ENCODE results near the gene OPCML.

OPCML gene

DNA sequence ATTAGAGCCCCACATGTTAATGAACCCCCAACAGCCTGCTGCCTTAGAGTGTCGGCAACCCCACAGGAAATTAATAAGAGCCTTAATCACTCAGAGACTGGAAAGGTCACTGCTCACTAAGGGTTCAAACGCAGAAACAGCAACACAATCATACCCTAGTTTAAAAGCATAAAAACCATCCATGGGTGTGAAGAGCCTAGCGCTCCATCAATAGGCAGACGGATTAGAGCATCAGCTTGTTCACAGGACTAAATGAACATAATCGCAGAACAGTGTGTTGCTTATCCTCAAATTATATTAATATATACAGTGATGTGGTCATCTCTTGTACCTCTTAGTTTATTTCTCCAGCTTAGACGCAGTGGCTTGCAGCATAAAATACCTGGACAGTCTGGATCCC is 720.7 kb downstream of the OPCML start:
- no peaks in the 10 kb centered on the region for H3K36me3 ChIP-seq (ENCODE audit: control insufficient read depth, low read length)
- H4K20me1 ChIP-seq (ENCODE audit: control insufficient read depth, insufficient read depth, low read depth, low read length): no peaks in the 10 kb centered on the region
- H3K4me2 ChIP-seq (ENCODE audit: low read length): no peak overlapping the region
- H3F3A ChIP-seq (ENCODE audit: control insufficient read depth, insufficient read depth): no peaks in the 10 kb centered on the region
- H3K9me3 ChIP-seq (ENCODE audit: control insufficient read depth, insufficient read depth, low read length): no peaks in the 10 kb centered on the region
- H3K27ac ChIP-seq (ENCODE audit: low read depth, low read length): no peak overlapping the region
- TF ChIP-seq EZH2phosphoT487 (IDR thresholded peaks at IDR 0.05; ENCODE audit: borderline replicate concordance, low read length): no peak
- TF ChIP-seq, protein P1, sequence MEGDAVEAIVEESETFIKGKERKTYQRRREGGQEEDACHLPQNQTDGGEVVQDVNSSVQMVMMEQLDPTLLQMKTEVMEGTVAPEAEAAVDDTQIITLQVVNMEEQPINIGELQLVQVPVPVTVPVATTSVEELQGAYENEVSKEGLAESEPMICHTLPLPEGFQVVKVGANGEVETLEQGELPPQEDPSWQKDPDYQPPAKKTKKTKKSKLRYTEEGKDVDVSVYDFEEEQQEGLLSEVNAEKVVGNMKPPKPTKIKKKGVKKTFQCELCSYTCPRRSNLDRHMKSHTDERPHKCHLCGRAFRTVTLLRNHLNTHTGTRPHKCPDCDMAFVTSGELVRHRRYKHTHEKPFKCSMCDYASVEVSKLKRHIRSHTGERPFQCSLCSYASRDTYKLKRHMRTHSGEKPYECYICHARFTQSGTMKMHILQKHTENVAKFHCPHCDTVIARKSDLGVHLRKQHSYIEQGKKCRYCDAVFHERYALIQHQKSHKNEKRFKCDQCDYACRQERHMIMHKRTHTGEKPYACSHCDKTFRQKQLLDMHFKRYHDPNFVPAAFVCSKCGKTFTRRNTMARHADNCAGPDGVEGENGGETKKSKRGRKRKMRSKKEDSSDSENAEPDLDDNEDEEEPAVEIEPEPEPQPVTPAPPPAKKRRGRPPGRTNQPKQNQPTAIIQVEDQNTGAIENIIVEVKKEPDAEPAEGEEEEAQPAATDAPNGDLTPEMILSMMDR (IDR thresholded peaks at IDR 0.05; ENCODE audit: low read depth, low read length, poor library complexity, severe bottlenecking): no peak
- no peaks in the 10 kb centered on the region for H3K4me1 ChIP-seq (ENCODE audit: control insufficient read depth, low read length)
- H3K9me2 ChIP-seq (replicated peaks; ENCODE audit: control insufficient read depth, low read length): no peaks in the 10 kb centered on the region
- no peaks in the 10 kb centered on the region for H3K79me2 ChIP-seq (ENCODE audit: control insufficient read depth, low read length)
- no peak overlapping the region for H3K4me3 ChIP-seq (ENCODE audit: low read length)
- no peaks in the 10 kb centered on the region for H3K27me3 ChIP-seq (ENCODE audit: control insufficient read depth, low read length)

DNA sequence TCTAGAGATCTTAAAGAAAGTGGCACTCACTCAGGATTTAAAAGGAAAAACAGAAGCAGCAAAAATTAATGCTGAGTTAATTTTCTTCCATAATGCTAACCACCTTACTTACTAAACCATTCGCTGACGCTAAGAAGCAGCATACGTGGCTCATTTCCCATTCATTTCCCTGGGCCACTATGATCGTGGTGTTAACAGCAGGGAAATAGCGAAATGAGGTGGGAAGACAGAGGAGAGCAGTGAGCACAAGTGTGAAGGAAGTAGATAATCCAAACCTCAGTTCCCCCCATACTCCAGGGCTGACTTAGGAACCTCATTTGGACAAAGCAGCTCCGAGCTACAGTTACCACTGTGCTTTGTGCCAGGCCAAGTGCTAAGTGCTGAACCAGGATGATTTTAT is 723.2 kb downstream of the OPCML start:
- H3K4me3 ChIP-seq (ENCODE audit: low read length): no peak overlapping the region
- no peaks in the 10 kb centered on the region for H3K4me1 ChIP-seq (ENCODE audit: control insufficient read depth, low read length)
- no peak overlapping the region for H3K4me2 ChIP-seq (ENCODE audit: low read length)
- H3K9me2 ChIP-seq (replicated peaks; ENCODE audit: control insufficient read depth, low read length): no peaks in the 10 kb centered on the region
- TF ChIP-seq, protein P1 (IDR thresholded peaks at IDR 0.05; ENCODE audit: low read depth, low read length, poor library complexity, severe bottlenecking): no peak
- TF ChIP-seq EZH2phosphoT487 (IDR thresholded peaks at IDR 0.05; ENCODE audit: borderline replicate concordance, low read length): no peak
- no peak overlapping the region for H3K27ac ChIP-seq (ENCODE audit: low read depth, low read length)
- no peaks in the 10 kb centered on the region for H3K9me3 ChIP-seq (ENCODE audit: control insufficient read depth, insufficient read depth, low read length)
- H4K20me1 ChIP-seq (ENCODE audit: control insufficient read depth, insufficient read depth, low read depth, low read length): no peaks in the 10 kb centered on the region
- no peaks in the 10 kb centered on the region for H3K27me3 ChIP-seq (ENCODE audit: control insufficient read depth, low read length)
- H3F3A ChIP-seq (ENCODE audit: control insufficient read depth, insufficient read depth): no peaks in the 10 kb centered on the region
- H3K79me2 ChIP-seq (ENCODE audit: control insufficient read depth, low read length): no peaks in the 10 kb centered on the region
- H3K36me3 ChIP-seq (ENCODE audit: control insufficient read depth, low read length): no peaks in the 10 kb centered on the region

DNA sequence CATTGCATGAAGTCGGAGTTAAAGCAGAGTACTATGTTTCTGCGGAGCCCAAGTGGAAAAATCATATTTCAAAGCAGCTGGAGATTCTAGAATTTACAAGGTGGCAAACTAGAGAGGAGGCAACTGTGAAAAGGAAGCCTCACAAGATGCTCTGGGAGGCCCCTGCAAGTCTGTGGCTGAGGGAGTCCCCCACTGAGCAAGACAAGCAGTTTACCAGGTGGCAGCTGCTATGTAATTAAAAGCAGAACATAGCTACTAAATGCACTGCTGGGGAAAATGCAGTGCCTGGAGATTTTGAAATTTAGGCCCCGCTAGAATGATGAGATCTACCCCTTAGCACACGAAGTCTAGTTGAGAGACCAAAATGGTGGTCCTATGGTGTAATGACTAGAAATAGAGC is 728.0 kb downstream of the OPCML start:
- Histone ChIP-seq H3F3A (ENCODE audit: control insufficient read depth, insufficient read depth) (no peaks in the 10 kb centered on the region), H3K27ac (ENCODE audit: low read depth, low read length) (no peak overlapping the region), H3K79me2 (ENCODE audit: control insufficient read depth, low read length) (no peaks in the 10 kb centered on the region), H3K4me2 (ENCODE audit: low read length) (no peak overlapping the region), H3K27me3 (ENCODE audit: control insufficient read depth, low read length) (no peaks in the 10 kb centered on the region), H3K36me3 (ENCODE audit: control insufficient read depth, low read length) (no peaks in the 10 kb centered on the region), H3K4me1 (ENCODE audit: control insufficient read depth, low read length) (no peaks in the 10 kb centered on the region), H3K9me3 (ENCODE audit: control insufficient read depth, insufficient read depth, low read length) (no peaks in the 10 kb centered on the region), H3K4me3 (ENCODE audit: low read length) (no peak overlapping the region), H4K20me1 (ENCODE audit: control insufficient read depth, insufficient read depth, low read depth, low read length) (no peaks in the 10 kb centered on the region), H3K9me2 (replicated peaks; ENCODE audit: control insufficient read depth, low read length) (no peaks in the 10 kb centered on the region)
- no peak for TF ChIP-seq EZH2phosphoT487 (IDR thresholded peaks at IDR 0.05; ENCODE audit: borderline replicate concordance, low read length)
- TF ChIP-seq, protein P1 (IDR thresholded peaks at IDR 0.05; ENCODE audit: low read depth, low read length, poor library complexity, severe bottlenecking): no peak

DNA sequence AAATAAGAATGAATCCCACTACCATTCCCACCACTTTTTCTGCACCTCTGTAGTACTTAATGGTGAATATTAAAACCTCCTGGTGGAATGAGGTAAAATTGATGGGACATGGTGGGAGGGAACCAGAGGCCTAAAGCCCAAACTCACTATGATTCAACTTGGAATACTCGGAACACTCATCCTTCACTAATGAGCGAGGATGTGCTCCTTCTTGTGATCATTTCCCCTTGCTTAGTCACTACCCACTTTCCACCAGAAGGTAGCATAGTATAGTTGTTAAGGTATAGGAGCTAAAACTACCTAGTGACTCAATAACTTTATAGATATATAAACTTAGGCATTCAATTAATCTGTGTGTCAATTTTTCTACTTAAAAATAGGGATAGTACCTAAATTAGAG is 728.9 kb downstream of the OPCML start:
- Histone ChIP-seq H4K20me1 (ENCODE audit: control insufficient read depth, insufficient read depth, low read depth, low read length) (no peaks in the 10 kb centered on the region), H3F3A (ENCODE audit: control insufficient read depth, insufficient read depth) (no peaks in the 10 kb centered on the region), H3K9me2 (replicated peaks; ENCODE audit: control insufficient read depth, low read length) (no peaks in the 10 kb centered on the region), H3K79me2 (ENCODE audit: control insufficient read depth, low read length) (no peaks in the 10 kb centered on the region), H3K4me3 (ENCODE audit: low read length) (no peak overlapping the region), H3K4me2 (ENCODE audit: low read length) (no peak overlapping the region), H3K27me3 (ENCODE audit: control insufficient read depth, low read length) (no peaks in the 10 kb centered on the region), H3K4me1 (ENCODE audit: control insufficient read depth, low read length) (no peaks in the 10 kb centered on the region), H3K27ac (ENCODE audit: low read depth, low read length) (no peak overlapping the region), H3K36me3 (ENCODE audit: control insufficient read depth, low read length) (no peaks in the 10 kb centered on the region), H3K9me3 (ENCODE audit: control insufficient read depth, insufficient read depth, low read length) (no peaks in the 10 kb centered on the region)
- TF ChIP-seq, protein P1 (IDR thresholded peaks at IDR 0.05; ENCODE audit: low read depth, low read length, poor library complexity, severe bottlenecking): no peak
- no peak for TF ChIP-seq EZH2phosphoT487 (IDR thresholded peaks at IDR 0.05; ENCODE audit: borderline replicate concordance, low read length)

Data from DOHH2 (cell line).